GM10248 (cell line): ENCODE data around the gene PSMD2.

ENCODE experiments used
- CTCF ChIA-PET: fragments of 300-600 bp; sonication (Branson Sonifier 250); formaldehyde crosslinking; extraction: SDS; loops from one replicate; lab custom pipeline; 2021; ENCODE audit warnings: antibody characterized with exemption; lab: Yijun Ruan, JAX
- POLR2A ChIA-PET: fragments of 350-650 bp; sonication (Branson Sonifier 250); formaldehyde crosslinking; extraction: SDS; loops from one replicate; lab custom pipeline; 2020; ENCODE audit warnings: antibody characterized with exemption; lab: Yijun Ruan, JAX
- DNase-seq: peaks from one replicate; pipeline ENCODE4 v3.0.0; 2012; ENCODE audit errors: extremely low spot score
- CTCF ChIP-seq: IDR thresholded peaks from 2 replicates; pipeline ENCODE4 v1.5.1; 2012; ENCODE audit warnings: mild to moderate bottlenecking, low read depth; ENCODE audit errors: extremely low read depth, missing control alignments, control extremely low read depth

PSMD2 gene

GRCh38 chr3:184258926-184259325, 40.1 kb upstream of the PSMD2 start:
- TF ChIP-seq CTCF = no peak
- DNase-seq = no peak
- POLR2A ChIA-PET = no interaction called here
- CTCF ChIA-PET = interaction anchor here (1.5 to 2.1 kb wide), 3 partner anchors 9 to 32 kb away, joined by 5 to 7 read pairs (median 6); partner anchors contain the start of gene EEF1AKMT4

- POLR2A ChIA-PET = no interaction called here
- CTCF ChIA-PET = interaction anchor here (1.1 to 2.1 kb wide), 3 partner anchors 10 to 31 kb away, joined by 4 to 7 read pairs (median 5); partner anchors contain the start of gene EEF1AKMT4
- TF ChIP-seq CTCF = no peak
- no peak for DNase-seq
Measured at GRCh38 chr3:184259396-184259877, 39.6 kb upstream of the PSMD2 start.

GRCh38 chr3:184259878-184260723, 38.9 kb upstream of the PSMD2 start:
- POLR2A ChIA-PET = interaction anchor here (0.6 kb wide), 1 partner anchor 26 kb away, joined by 6 read pairs; no protein-coding TSS in a partner anchor
- CTCF ChIA-PET = interaction anchor here (1.1 to 1.5 kb wide), 3 partner anchors 9 to 33 kb away, joined by 4 read pairs; no protein-coding TSS in a partner anchor
- no peak for TF ChIP-seq CTCF
- DNase-seq = peak; percentile 72

- ChIA-PET CTCF (interaction anchor here (1.1 to 1.5 kb wide), 3 partner anchors 9 to 34 kb away, joined by 4 read pairs; no protein-coding TSS in a partner anchor), POLR2A (interaction anchor here (0.6 kb wide), 1 partner anchor 26 kb away, joined by 6 read pairs; no protein-coding TSS in a partner anchor)
- TF ChIP-seq CTCF = no peak
- DNase-seq = no peak
Measured at GRCh38 chr3:184260724-184261269, 38.2 kb upstream of the PSMD2 start.

GRCh38 chr3:184261270-184261853, 37.7 kb upstream of the PSMD2 start, which contains the start of gene CAMK2N2:
Gene CAMK2N2, minus strand, starts transcription at chr3:184261553. Its CDS starts 268 bp downstream, at chr3:184261285.
- ChIA-PET CTCF (interaction anchor here (1.2 to 1.5 kb wide), 3 partner anchors 10 to 35 kb away, joined by 4 to 6 read pairs (median 4); partner anchors contain the start of gene EEF1AKMT4), POLR2A (interaction anchor here (0.6 kb wide), 1 partner anchor 25 kb away, joined by 6 read pairs; no protein-coding TSS in a partner anchor)
- TF ChIP-seq CTCF = no peak
- DNase-seq = peak; percentile 80
